GM19397 (cell line): ENCODE results near the gene FERMT3.

Experiments used
- ATAC-seq: cut with Tn5 transposase; IDR thresholded peaks from one replicate; pipeline ENCODE4 v1.9.1; 2021; ENCODE audit warnings: mild to moderate bottlenecking, moderate library complexity; ENCODE audit not compliant: unreplicated experiment

The FERMT3 gene

DNA sequence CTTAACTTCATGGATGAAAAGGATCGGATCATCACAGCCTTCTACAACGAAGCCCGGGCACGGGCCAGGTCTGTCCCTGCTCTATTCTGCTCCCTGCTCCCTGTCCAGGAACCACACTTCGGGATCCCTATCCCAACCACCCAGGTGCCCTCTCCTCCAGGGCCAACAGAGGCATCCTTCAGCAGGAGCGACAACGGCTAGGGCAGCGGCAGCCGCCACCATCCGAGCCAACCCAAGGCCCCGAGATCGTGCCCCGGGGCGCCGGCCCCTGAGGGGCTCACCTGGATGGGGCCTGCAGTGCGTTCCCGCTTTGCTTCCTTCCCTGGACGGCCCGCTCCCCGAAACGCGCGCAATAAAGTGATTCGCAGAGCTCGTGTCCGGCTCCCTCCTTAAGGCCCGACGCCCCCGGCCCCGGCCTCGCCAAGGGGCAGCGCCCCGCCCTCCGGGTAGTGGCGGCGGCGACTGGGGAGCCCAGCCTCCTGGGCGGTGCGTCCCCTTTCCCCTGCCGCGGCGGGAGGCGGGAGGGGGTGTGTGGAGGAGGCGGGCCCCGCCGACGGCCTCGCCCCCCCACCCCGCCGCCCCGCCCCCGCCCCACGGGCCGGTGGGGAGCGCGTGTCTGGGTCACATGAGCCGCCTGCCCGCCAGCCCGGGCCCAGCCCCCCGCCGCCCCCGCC is 27.5 kb downstream of the FERMT3 start, which contains the start of gene VEGFB:
Gene VEGFB (plus strand): TSS at position 672 of the 674 bp plus-strand sequence. CDS start 250 bp downstream, outside the sequence.
- peak; percentile 31 for ATAC-seq

DNA sequence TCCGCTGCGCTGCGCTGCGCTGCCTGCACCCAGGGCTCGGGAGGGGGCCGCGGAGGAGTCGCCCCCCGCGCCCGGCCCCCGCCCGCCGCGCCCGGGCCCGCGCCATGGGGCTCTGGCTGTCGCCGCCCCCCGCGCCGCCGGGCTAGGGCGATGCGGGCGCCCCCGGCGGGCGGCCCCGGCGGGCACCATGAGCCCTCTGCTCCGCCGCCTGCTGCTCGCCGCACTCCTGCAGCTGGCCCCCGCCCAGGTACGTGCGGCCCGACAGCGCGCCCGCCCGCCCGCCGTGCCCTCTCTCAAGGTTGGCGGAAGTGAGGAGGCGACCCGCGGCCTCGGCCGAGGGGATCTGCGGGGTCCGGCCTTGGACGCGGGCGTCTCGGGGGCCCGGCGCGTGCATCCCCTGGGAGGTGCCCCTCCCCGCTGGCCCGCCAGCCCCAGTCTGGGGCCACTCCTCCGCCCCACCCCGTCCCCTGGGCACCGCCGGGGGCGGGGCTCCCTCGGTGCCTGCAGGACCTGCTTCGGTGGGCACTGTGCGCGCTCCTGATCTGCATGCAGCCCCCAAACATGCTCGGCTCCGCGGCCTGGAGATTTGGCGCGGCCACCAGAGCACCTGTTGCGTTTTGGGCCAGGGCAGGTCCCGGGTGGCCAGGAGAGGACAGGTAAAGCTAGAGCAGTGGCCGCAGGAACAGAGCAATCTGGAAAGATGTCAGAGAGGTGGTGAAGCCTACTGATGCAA is 28.3 kb downstream of the FERMT3 start:
- ATAC-seq = peak; percentile 30

DNA sequence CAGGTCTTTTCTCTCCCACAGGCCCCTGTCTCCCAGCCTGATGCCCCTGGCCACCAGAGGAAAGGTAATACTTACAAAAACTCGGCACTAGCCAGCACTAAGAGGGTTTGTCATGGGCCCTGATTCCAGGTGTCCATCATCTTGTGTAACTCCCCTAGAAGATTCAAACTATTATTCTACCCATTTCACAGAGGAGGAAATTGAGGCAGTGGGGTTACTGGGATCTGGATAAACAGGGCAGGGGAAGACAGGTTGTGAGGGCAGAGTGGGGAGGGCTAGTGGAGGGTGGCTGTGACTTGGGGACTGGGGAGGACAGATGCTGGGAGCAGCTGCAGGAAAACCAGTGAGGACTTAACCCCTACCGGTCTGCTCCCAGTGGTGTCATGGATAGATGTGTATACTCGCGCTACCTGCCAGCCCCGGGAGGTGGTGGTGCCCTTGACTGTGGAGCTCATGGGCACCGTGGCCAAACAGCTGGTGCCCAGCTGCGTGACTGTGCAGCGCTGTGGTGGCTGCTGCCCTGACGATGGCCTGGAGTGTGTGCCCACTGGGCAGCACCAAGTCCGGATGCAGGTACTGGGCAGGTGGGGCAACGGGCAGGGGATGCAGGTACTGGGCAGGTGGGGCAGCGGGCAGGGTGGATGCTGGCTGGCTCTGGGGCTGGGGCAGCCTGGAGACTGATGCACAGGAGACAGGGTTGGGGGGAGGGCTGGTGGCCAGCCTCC is 29.1 kb downstream of the FERMT3 start:
- no peak for ATAC-seq

DNA sequence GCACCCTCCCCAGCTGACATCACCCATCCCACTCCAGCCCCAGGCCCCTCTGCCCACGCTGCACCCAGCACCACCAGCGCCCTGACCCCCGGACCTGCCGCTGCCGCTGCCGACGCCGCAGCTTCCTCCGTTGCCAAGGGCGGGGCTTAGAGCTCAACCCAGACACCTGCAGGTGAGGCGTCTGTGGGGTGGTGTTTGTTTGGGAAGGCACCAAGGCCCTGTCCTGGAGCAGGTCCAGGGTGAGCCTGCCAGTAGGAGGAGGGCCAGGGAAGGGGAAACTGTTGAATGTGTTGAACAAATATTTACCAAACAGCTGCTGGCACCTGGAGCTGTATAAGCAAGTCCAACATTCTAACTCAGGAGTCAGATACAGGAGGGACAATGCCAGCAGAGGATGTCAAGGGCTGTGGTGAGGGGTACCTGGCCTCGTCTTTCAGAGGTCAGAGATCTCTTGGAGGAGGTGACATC is 31.0 kb downstream of the FERMT3 start:
- ATAC-seq = no peak

DNA sequence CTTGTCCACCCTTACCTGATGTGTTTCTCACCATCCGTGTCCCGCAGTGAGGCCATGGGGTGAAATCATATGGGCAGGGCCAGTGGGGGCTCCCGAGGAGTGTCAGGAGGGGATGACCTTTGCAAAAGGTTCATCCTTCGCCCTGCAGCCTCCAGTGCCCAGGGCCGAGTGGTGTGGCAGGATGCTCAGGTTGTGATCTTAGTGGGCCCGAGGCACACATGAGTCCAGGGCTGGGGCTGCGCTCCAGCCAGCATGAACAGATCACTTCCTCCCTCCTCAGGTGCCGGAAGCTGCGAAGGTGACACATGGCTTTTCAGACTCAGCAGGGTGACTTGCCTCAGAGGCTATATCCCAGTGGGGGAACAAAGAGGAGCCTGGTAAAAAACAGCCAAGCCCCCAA is 31.6 kb downstream of the FERMT3 start:
- no peak for ATAC-seq

DNA sequence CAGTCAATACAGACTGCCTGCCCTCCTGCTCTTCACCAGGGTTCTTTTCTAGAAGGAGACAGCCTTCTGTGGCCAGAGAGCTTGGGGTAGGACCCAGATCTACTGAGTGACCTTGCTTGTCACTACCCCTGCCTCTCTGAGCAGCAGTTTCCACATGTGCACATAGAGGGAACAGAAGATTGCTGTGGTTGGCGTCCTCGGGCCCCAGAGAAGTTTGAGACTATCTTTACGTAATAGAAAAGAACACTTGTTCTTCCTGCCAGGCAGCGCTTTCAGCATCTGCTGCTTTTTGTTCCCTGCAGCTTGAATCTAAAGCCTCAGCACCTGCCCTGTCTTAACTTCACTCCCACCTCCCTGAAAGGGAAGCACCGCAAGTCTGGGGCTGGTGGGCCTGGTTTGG is 32.5 kb downstream of the FERMT3 start:
- ATAC-seq = no peak

DNA sequence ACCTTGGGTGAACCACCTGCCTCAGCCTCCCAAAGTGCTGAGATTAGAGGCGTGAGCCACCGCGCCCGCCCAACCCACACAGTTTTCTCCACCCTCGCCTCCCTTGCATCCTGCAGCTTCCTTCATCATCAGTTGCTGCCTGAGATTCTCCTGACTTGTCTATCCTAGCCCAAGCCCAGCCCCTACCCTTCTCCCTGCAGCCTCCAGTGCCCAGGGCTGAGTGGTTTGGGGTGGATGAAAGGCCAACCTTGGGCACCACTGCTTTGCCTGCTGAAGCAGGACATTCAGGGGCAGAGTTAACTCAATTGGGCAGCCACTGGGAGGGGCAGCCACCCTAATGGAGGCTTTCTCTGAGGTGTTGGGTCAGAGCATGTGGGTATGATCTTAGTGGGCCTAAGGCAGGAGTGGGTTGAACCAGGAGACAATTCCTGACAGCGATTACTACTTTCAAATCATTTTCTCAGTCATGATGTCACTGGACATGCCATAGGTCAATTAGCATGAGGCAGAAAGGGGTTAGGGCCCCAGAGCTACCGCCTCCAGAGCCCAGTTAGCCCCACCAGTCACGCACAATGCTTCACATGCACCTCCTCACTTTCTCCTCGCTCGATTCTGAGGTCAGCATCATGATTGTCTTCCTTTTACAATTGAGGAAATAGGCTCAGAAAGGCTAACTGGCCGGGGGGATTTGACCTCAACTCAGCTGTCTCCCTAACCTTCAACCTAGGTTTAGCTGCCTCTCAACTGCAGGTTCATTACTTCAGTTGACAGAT is 33.3 kb downstream of the FERMT3 start:
- ATAC-seq = peak; percentile 1

DNA sequence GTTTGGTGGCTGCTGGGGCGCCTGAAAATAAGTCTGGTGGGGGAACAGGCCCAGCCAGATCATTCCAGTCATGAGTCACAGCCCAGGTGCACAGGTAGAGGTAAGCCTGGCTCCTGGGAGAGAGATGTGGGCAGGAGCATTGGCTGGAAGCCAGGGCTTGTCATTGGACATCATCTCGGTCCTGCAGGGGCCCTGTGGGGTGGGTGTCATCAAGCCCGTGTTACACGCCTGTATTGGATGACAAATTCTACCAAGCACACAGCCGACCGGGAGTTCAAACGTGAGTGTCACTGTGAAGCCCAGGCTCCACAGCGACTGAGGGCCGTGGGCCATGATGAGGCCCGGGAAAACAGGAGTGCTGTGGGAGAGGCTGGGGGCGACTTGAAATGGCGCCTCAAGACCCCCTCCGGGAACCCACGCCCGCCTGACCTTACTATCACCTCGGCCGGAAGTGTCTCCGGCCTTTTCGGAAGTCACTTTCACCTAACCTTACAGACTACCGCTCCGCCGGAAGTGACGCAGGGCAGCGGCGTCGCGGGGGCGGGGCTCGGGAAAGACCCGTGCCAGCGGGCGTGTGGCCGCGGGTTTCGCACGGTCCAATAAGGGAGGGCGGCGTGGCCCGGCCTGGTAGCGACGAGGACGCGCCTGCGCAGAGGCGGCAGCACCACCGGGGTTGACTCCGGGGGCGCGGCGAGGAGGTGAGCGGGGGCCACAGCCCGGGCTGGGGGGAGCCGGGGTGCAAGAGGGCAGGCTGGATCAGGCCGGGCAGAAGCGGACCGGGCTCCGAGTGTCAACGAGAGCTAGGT is 34.1 kb downstream of the FERMT3 start, which contains the start of gene FKBP2:
Gene FKBP2 (plus strand): TSS at position 661 of the 806 bp plus-strand sequence. CDS start 1,293 bp downstream, outside the sequence.
- ATAC-seq = peak; percentile 56

DNA sequence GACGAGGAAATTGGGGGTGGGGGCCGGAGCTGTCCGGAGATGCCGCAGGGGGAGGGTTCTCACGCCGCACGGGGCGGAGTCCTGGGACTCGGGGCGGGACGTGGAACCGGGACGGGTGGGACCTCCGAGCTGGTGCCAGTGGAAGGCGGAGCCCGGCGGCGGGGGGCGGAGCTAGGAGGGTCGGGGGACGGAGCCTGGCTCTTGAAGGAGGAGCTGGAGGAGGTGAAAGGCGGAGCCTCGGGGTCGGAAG is 34.6 kb downstream of the FERMT3 start:
- ATAC-seq = peak; percentile 64

DNA sequence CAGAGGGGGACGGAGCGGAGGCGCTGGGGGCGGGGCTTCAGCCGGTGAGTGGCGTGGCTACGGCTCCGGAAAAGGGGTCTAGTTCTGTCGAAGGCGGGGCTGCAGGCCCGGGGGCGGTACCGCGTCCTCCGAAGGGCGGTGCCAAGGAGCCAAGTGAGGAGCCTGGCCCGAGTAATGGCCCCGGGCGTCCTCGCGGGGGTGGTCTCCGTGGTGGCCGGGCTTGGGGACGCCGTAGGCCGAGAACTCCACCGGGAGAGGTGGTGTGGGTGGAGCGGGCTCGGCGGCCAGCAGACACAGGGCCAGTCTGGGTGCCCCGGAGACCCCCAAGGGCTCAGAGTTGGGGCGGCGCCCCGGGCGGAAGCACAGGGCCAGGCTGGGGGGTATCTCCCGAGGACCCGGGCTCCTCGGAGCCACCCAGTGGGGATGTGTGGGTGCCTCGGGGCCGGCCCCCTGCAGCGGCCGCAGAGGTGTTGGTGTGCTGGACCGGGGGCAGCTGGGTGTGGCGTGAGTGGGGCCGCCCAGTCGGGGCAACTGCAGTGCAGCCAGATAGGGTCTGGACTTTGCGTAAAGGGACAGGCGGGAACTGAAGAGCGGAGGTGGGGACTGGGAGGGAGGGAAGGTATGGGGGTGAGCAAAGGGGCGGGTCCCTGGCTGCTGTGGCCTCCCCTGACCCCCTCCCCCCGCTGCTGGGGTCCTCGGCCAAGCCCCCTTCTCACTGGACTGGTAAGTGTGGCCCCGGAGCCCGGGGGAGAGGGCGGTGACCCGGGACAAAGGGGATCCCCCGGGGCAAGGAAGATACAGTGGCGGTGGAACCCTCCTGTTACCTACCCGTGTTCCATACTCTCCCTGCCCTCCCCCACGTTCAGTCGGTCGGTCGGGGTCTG is 35.2 kb downstream of the FERMT3 start:
- peak; percentile 4 for ATAC-seq

DNA sequence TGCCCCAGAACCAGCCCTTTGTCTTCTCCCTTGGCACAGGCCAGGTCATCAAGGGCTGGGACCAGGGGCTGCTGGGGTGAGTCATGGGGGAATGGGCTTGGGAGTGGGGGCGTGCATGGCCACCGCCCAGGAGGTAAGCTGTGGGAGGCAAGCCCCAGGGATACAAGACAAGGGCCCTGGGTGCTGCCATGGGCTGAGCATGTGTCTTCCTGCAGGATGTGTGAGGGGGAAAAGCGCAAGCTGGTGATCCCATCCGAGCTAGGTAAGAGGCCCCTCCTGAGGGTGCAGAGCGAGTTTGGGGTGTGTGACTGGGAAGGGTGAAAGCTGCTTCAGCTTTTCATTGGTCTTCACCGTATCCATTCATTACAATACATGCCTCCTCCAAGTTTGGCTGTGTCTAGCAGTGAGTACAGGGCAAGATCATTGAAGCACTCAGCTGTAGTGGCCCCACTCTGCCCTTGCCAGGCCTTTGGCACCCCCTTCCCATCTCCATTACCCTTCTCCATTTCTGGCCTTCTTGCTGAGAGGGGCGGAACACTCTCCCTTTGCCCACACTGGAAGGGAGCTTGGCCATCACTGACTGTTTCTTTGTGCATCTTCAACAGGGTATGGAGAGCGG is 36.8 kb downstream of the FERMT3 start:
- no peak for ATAC-seq

DNA sequence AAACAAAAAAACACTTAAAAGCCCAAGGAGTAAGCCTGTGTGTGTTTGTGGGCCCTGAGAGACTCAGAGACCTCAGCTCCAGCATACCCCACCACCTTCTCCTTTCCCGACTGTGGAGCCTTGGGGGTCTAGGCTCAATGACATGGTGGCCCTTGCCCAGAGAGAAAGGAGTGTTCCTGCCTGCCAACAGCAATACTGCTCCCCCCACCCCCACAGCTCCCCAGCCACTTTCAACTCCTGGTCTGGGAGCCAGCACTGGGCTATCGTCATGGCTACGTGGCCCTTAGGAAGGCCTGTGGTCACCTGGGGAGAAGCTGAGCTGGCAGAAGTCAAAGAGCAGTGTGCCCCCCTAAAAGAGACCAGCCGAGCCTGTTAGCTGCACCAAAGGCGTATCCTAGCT is 37.6 kb downstream of the FERMT3 start:
- ATAC-seq = no peak

DNA sequence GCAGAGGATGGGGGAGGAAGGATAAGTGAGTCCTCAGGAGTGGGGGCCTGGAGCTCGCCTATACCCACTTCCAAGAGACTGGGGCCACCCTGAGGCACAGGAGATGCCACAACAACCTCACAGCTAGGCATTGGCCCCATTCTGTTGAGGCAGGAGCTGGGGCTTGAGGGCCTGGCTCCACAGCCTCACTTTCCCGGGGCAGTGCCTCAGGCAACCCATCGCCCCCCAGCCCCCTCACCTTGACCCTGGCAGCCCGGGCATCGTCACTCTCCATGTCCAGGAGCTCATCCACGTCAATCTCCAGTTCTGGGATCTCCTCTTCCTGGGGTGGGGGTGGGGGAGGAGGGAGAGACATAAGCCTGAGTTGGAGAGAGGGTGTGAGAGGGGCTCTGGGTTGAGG is 38.4 kb downstream of the FERMT3 start:
- no peak for ATAC-seq

DNA sequence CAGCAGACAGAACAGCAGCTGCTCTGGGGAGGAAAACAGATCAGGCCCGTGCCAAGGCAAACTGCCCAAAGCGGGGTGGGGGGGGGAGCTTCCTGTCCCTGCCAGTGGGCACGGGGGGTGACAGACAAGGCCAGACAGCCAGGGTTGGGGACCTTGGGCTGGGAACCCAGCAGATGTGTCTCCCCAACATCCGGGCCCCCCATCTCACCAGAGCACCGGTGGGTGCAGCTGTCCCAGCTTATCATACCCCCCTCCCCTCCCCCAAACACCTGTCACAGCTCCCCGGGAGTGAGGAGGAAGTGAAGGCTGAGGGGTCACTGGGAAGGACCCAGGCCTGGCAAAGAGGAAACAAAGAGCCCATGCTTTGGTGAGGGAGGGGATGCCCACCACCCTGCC is 38.9 kb downstream of the FERMT3 start:
- no peak for ATAC-seq

DNA sequence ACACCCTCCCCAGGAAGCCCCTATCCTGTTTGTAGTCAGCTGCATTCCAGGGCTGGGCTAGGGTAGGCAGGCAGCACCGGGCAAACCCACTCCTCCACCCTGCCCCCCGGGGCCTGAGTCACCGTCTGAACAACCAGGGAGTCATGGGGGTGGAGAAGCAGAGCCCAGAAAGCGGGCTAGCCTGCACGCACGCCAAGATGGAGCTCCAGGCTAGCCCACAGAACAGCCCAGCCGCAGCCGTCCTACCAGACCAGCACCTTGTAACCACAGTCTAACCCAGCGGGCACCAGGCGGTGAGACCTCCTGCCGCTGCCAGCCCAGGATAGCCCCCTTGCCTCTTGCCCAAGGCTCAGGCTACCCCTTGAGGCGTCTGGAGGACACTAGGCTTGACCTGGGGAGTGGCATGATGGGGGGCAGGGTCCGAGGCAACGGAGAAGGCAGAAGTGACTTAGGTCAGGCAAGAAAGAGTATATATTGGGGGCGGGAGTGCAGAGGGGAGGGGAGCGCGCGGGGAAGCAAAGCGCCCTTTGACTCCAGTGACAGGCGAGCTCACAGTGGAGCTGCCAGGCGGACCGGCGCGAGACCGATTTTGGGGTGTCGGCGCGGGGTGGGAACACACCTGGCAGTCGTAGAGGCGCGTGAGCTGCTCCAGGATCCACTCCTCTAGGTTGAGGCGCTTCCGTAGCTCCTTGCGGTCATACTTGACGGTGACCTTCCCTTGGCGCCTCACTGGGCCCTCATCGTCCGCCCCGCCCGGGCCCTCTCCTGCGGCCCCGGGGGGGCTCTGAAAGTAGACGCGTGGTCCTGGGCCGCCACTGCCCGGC is 39.5 kb downstream of the FERMT3 start:
- ATAC-seq = no peak

DNA sequence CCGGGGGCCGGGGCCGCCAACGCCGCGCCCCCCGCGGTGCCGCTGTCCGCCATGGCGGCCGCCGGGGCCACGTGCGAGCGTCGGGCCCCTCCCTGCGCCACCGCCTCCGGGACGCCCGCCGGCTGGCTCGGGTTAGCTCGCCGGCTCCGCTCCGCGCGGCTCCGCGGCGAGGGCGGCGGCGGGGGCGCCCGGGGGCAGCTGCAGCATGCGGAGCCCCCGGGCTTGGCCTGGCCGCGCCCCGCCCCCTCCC is 40.0 kb downstream of the FERMT3 start:
- ATAC-seq = peak; percentile 18

DNA sequence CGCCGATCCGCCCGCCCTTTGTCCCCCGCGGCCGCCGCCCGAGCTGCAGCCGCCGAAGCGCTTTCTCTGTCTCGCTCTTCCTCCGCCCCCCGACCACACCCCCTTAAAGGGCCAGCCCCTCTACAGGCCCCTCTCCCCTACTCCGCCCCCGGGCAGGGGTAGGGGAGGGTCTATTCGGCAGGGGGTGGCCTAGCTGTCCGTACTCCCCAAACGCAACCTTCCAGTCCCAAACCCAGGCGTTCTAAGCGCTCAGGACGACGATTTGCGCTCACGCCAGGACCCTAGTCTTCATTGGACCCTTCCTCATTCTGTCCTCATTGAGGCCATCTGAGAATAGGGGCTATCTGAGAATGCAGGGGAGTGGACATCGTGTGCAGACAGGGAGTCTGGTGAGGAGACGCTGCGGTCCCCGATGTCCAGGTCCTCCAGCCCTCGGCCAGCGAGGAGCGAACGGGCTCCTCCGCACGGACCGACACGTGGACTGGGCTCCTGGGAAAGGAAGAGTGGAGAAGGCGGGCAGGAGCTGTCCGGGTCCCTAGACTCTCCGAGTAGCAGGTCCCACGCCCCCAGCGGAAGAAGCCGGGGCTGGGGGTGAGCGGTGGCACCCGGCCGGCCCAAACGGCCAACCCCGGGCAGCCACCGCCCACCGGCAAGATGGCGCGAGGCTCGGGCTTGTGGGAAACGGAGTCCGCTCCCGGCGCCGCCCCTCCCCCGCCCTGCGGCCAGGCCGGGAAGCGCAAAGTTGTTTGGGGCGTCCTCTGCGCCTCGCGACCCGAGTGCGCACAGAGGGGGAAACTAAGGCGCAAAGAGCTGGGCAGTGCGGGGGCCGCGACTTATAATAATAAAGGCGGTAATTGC is 40.6 kb downstream of the FERMT3 start, which contains the start of gene PPP1R14B:
Gene PPP1R14B (minus strand): TSS at position 73 of the 858 bp plus-strand sequence. CDS start 270 bp downstream, outside the sequence.
- ATAC-seq = peak; percentile 35
